HEK293 (cell line): ENCODE measurements around the gene TRPV5.

Experiments used
- CTCF ChIA-PET: fragments of 350-600 bp; formaldehyde crosslinking; extraction: SDS; loops from one replicate; lab custom pipeline; 2021; ENCODE audit warnings: antibody characterized with exemption; lab: Yijun Ruan, JAX
- POLR2A ChIA-PET: fragments of 300-600 bp; formaldehyde crosslinking; extraction: SDS; loops from one replicate; lab custom pipeline; 2020; ENCODE audit warnings: antibody characterized with exemption, inconsistent platforms; lab: Yijun Ruan, JAX
- H3K27ac ChIP-seq: fragments of 200-500 bp; sonication (Bioruptor generic); 2 replicates; pipeline ENCODE4 v1.5.1; 2014; ENCODE audit warnings: low read depth, low read length, control low read depth, inconsistent platforms; ENCODE audit errors: extremely low read depth
- H3K36me3 ChIP-seq, 2 experiments: fragments of 200-500 bp in 1 of 2; sonication (Bioruptor generic) in 1 of 2; 1 replicate in 1 of 2; 2 replicates in 1 of 2; pipeline ENCODE4 v1.5.1; 2014 to 2017; ENCODE audit warnings: inconsistent platforms in 2 of 2, low read length in 2 of 2; ENCODE audit not compliant: control insufficient read depth in 2 of 2, insufficient read depth in 1 of 2
- H3K4me1 ChIP-seq: fragments of 200-500 bp; sonication (Bioruptor generic); 2 replicates; pipeline ENCODE4 v1.5.1; 2014; ENCODE audit warnings: mild to moderate bottlenecking, low read length, inconsistent platforms; ENCODE audit not compliant: control insufficient read depth, insufficient read depth
- H3K4me3 ChIP-seq: 2 replicates; pipeline ENCODE4 v1.5.1; 2011; ENCODE audit warnings: low read depth, mild to moderate bottlenecking, control low read depth, low read length, moderate library complexity
- H3K9me3 ChIP-seq: fragments of 200-500 bp; sonication (Bioruptor generic); 2 replicates; pipeline ENCODE4 v1.5.1; 2014; ENCODE audit warnings: low read depth, low read length, inconsistent platforms; ENCODE audit not compliant: control insufficient read depth, insufficient read depth
- ELK4 ChIP-seq: IDR thresholded peaks from 2 replicates; pipeline ENCODE4 v1.6.1; 2011; ENCODE audit warnings: mild to moderate bottlenecking, low read depth, low read length, borderline replicate concordance
- KLF1 ChIP-seq: fragments of 450-650 bp; formaldehyde crosslinking; IDR thresholded peaks from 2 replicates; pipeline ENCODE4 v1.5.1; 2016; ENCODE audit warnings: missing biosample characterization, missing genetic modification characterization
- PRDM10 ChIP-seq: fragments of 450-650 bp; formaldehyde crosslinking; IDR thresholded peaks from 2 replicates; pipeline ENCODE4 v1.5.1; 2016; ENCODE audit warnings: missing biosample characterization, missing genetic modification characterization
- SP7 ChIP-seq: fragments of 450-650 bp; formaldehyde crosslinking; IDR thresholded peaks from 2 replicates; pipeline ENCODE4 v1.5.1; 2016; ENCODE audit warnings: missing biosample characterization, missing genetic modification characterization
- ZBTB26 ChIP-seq: fragments of 450-650 bp; formaldehyde crosslinking; optimal IDR thresholded peaks from 2 replicates; pipeline ENCODE3; 2016; ENCODE audit warnings: missing biosample characterization, mild to moderate bottlenecking, missing genetic modification characterization
- ZBTB7A ChIP-seq: fragments of 450-650 bp; formaldehyde crosslinking; IDR thresholded peaks from 2 replicates; pipeline ENCODE4 v1.5.1; 2016; ENCODE audit warnings: low read depth, missing biosample characterization, missing genetic modification characterization
- ZBTB8A ChIP-seq: fragments of 450-650 bp; formaldehyde crosslinking; IDR thresholded peaks from 2 replicates; pipeline ENCODE4 v1.5.1; 2016; ENCODE audit warnings: missing biosample characterization, missing genetic modification characterization
- ZFP3 ChIP-seq: fragments of 450-650 bp; formaldehyde crosslinking; IDR thresholded peaks from 2 replicates; pipeline ENCODE4 v1.5.1; 2016; ENCODE audit warnings: low read depth, missing biosample characterization, missing genetic modification characterization
- ZNF221 ChIP-seq: fragments of 450-650 bp; formaldehyde crosslinking; IDR thresholded peaks from 2 replicates; pipeline ENCODE4 v1.5.1; 2017; ENCODE audit warnings: missing biosample characterization, missing genetic modification characterization, borderline replicate concordance
- ZNF223 ChIP-seq: fragments of 450-650 bp; formaldehyde crosslinking; IDR thresholded peaks from 2 replicates; pipeline ENCODE4 v1.5.1; 2016; ENCODE audit warnings: missing biosample characterization, missing genetic modification characterization
- ZNF24 ChIP-seq: fragments of 450-650 bp; formaldehyde crosslinking; IDR thresholded peaks from 2 replicates; pipeline ENCODE4 v1.5.1; 2016; ENCODE audit warnings: missing biosample characterization, missing genetic modification characterization
- ZNF426 ChIP-seq: fragments of 450-650 bp; formaldehyde crosslinking; IDR thresholded peaks from 2 replicates; pipeline ENCODE4 v1.5.1; 2017; ENCODE audit warnings: missing biosample characterization, missing genetic modification characterization, mild to moderate bottlenecking, inconsistent platforms, moderate library complexity
- ZNF433 ChIP-seq: fragments of 450-650 bp; formaldehyde crosslinking; IDR thresholded peaks from 2 replicates; pipeline ENCODE4 v1.5.1; 2016; ENCODE audit warnings: missing biosample characterization, missing genetic modification characterization, low read depth
- ZNF449 ChIP-seq: fragments of 450-650 bp; formaldehyde crosslinking; IDR thresholded peaks from 2 replicates; pipeline ENCODE4 v1.5.1; 2017; ENCODE audit warnings: missing biosample characterization, mild to moderate bottlenecking, missing genetic modification characterization, moderate library complexity
- ZNF488 ChIP-seq: fragments of 450-650 bp; formaldehyde crosslinking; IDR thresholded peaks from 2 replicates; pipeline ENCODE4 v1.5.1; 2016; ENCODE audit warnings: missing biosample characterization, missing genetic modification characterization
- ZNF571 ChIP-seq: fragments of 450-650 bp; formaldehyde crosslinking; IDR thresholded peaks from 2 replicates; pipeline ENCODE4 v1.5.0; 2017; ENCODE audit warnings: missing biosample characterization, missing genetic modification characterization
- ZNF596 ChIP-seq: fragments of 450-650 bp; IDR thresholded peaks from 2 replicates; pipeline ENCODE4 v1.5.0; 2018; ENCODE audit warnings: missing biosample characterization, mild to moderate bottlenecking, missing genetic modification characterization, moderate library complexity
- ZNF660 ChIP-seq: fragments of 450-650 bp; IDR thresholded peaks from 2 replicates; pipeline ENCODE4 v1.5.1; 2018; ENCODE audit warnings: missing biosample characterization, mild to moderate bottlenecking, missing genetic modification characterization
- ZNF792 ChIP-seq: fragments of 450-650 bp; formaldehyde crosslinking; IDR thresholded peaks from 2 replicates; pipeline ENCODE4 v1.5.1; 2016; ENCODE audit warnings: missing biosample characterization, missing genetic modification characterization
- ZSCAN16 ChIP-seq: fragments of 450-650 bp; formaldehyde crosslinking; IDR thresholded peaks from 2 replicates; pipeline ENCODE4 v1.5.1; 2016; ENCODE audit warnings: missing biosample characterization, missing genetic modification characterization

The TRPV5 gene

GRCh38 chr7:142896151-142896550 is 37.4 kb downstream of the TRPV5 start:
- no peak overlapping the region for H3K4me3 ChIP-seq
- no peak overlapping the region for H3K27ac ChIP-seq
- no peak for TF ChIP-seq ZSCAN16 (tag by site-specific recombination)
- no peak for TF ChIP-seq ZNF660 (tag by site-specific recombination)
- no peak for TF ChIP-seq ZNF792
- TF ChIP-seq ZNF223 (tag by site-specific recombination), result no peak
- no peak for TF ChIP-seq ZNF221 (tag by site-specific recombination)
- no peak for TF ChIP-seq ZBTB7A (tag by site-specific recombination)
- no peak for TF ChIP-seq ZNF24 (tag by site-specific recombination)
- no peak for TF ChIP-seq ZBTB8A (tag by site-specific recombination)
- TF ChIP-seq ELK4, result no peak
- TF ChIP-seq SP7 (tag by site-specific recombination), result no peak
- no peak for TF ChIP-seq ZFP3
- no peak for TF ChIP-seq KLF1 (tag by site-specific recombination)
- TF ChIP-seq PRDM10, result no peak
- TF ChIP-seq ZNF426 (tag by site-specific recombination), result no peak
- ChIA-PET CTCF (interaction anchor here (0.9 kb wide), 1 partner anchor 23 kb away, joined by 4 read pairs; no protein-coding TSS in a partner anchor), POLR2A (no interaction called here)
- no peaks in the 10 kb centered on the region for H3K9me3 ChIP-seq
- no peaks in the 10 kb centered on the region for H3K36me3 ChIP-seq
- no peaks in the 10 kb centered on the region for H3K4me1 ChIP-seq

GRCh38 chr7:142894985-142895593 is 38.5 kb downstream of the TRPV5 start:
- Histone ChIP-seq H3K9me3 (no peaks in the 10 kb centered on the region), H3K27ac (no peak overlapping the region), H3K4me3 (no peak overlapping the region), H3K36me3 (no peaks in the 10 kb centered on the region), H3K4me1 (no peaks in the 10 kb centered on the region)
- POLR2A ChIA-PET, result no interaction called here
- CTCF ChIA-PET, result interaction anchor here (1.5 kb wide), 1 partner anchor 14 kb away, joined by 9 read pairs; no protein-coding TSS in a partner anchor
- TF ChIP-seq ZBTB26 (tag by site-specific recombination) (no peak), ZNF433 (no peak), ZNF596 (tag by site-specific recombination) (no peak), ZNF488 (no peak), ZNF571 (no peak), ZNF449 (tag by site-specific recombination) (no peak)
